Endodermal cell (in vitro differentiated cells): ENCODE measurements around the gene CLIC5. TPM values are rescaled to one million over a fixed set of nuclear protein-coding genes. Genes with fewer than 3 reads are reported as not detected.

Experiments
- DNase-seq: peaks from one replicate; pipeline ENCODE4 v3.0.0-alpha.2; 2017
- H3K27ac ChIP-seq: 2 replicates; pipeline ENCODE4 v1.5.1; 2013; ENCODE audit warnings: mild to moderate bottlenecking, low read depth, low read length, moderate library complexity
- H3K27me3 ChIP-seq: 2 replicates; pipeline ENCODE4 v1.6.1; 2013; ENCODE audit warnings: mild to moderate bottlenecking, low read length, moderate library complexity; ENCODE audit not compliant: insufficient read depth, control insufficient read depth, poor library complexity, severe bottlenecking
- H3K36me3 ChIP-seq: 2 replicates; pipeline ENCODE4 v1.7.0; 2013; ENCODE audit warnings: mild to moderate bottlenecking, low read length, moderate library complexity; ENCODE audit not compliant: control insufficient read depth, insufficient read depth
- H3K4me1 ChIP-seq: one replicate; pipeline ENCODE4 v1.7.0; 2013; ENCODE audit warnings: low read length; ENCODE audit not compliant: control insufficient read depth, insufficient read depth
- H3K4me3 ChIP-seq: 2 replicates; pipeline ENCODE4 v1.5.1; 2013; ENCODE audit warnings: mild to moderate bottlenecking, low read length, moderate library complexity
- H3K9ac ChIP-seq: 2 replicates; pipeline ENCODE4 v1.6.1; 2013; ENCODE audit warnings: mild to moderate bottlenecking, low read length, moderate library complexity; ENCODE audit not compliant: poor library complexity, severe bottlenecking; ENCODE audit errors: extremely low read depth
- H3K9me3 ChIP-seq: 2 replicates; pipeline ENCODE4 v1.6.1; 2013; ENCODE audit warnings: mild to moderate bottlenecking, low read length, moderate library complexity; ENCODE audit not compliant: control insufficient read depth
- H3K27ac Mint-ChIP-seq: 2 replicates; pipeline ENCODE4 v1.8.0; 2020; ENCODE audit warnings: mixed read lengths
- H3K27me3 Mint-ChIP-seq: 2 replicates; pipeline ENCODE4 v1.8.0; 2021; ENCODE audit warnings: mild to moderate bottlenecking, mixed read lengths; ENCODE audit not compliant: insufficient read depth
- H3K36me3 Mint-ChIP-seq: 2 replicates; pipeline ENCODE4 v1.8.0; 2020; ENCODE audit warnings: low read depth, mixed read lengths
- H3K4me1 Mint-ChIP-seq: 2 replicates; pipeline ENCODE4 v1.8.0; 2020; ENCODE audit warnings: mixed read lengths
- H3K4me3 Mint-ChIP-seq: 2 replicates; pipeline ENCODE4 v1.8.0; 2020; ENCODE audit warnings: mild to moderate bottlenecking, moderate library complexity, mixed read lengths
- H3K9me3 Mint-ChIP-seq: 2 replicates; pipeline ENCODE4 v1.8.0; 2020; ENCODE audit warnings: mild to moderate bottlenecking, mixed read lengths
- CTCF ChIP-seq: fragments of 200-600 bp; sonication (generic); conservative IDR thresholded peaks from 2 replicates; pipeline ENCODE4 v1.5.0; 2021; ENCODE audit warnings: antibody characterized with exemption, mild to moderate bottlenecking
- WGBS, 2 experiments: methylation state at CpG; one replicate each; pipeline versions ENCODE4 v1.1.5 to v1.1.7; 2013; ENCODE audit warnings: missing lambda C conversion rate in 2 of 2, mixed read lengths in 1 of 2; ENCODE audit not compliant: insufficient coverage in 1 of 2, insufficient read length in 1 of 2; 5-methylcytosine and 5-hydroxymethylcytosine counted together
- total RNA-seq, 2 donors: library from RNA; stranded (reverse); fragmentation: NEBNext Ultra II Directional in 1 of 2; extraction: Animal tissue kit (Norgen Biotek cat#: 25700) in 1 of 2; gene quantifications; 2 replicates in 1 of 2; 3 replicates in 1 of 2; pipeline ENCODE4 v1.2.1, GENCODE V29; 2021

CLIC5 gene
- total RNA-seq, 2 donors from 2014 or later = 0.11 TPM; not detected in 1

- Histone ChIP-seq H3K4me1 (peaks cover 3% of the 10 kb centered on the region), H3K36me3 (no peaks in the 10 kb centered on the region), H3K9me3 (no peaks in the 10 kb centered on the region), H3K27ac (no peak overlapping the region), H3K4me3 (no peak overlapping the region), H3K27me3 (peaks cover 44% of the 10 kb centered on the region), H3K9ac (no peak overlapping the region)
- 89 to 96% methylated on average over 5 to 7 of the region's 7 CpGs for WGBS, 2 experiments
- TF ChIP-seq CTCF = no peak
- H3K36me3 Mint-ChIP-seq = no peaks in the 10 kb centered on the region
- DNase-seq = no peak
- no peak overlapping the region for H3K27ac Mint-ChIP-seq
- H3K4me3 Mint-ChIP-seq = no peak overlapping the region
- no peaks in the 10 kb centered on the region for H3K4me1 Mint-ChIP-seq
- peaks cover 29% of the 10 kb centered on the region for H3K27me3 Mint-ChIP-seq
- H3K9me3 Mint-ChIP-seq = no peaks in the 10 kb centered on the region
Measured at GRCh38 chr6:45872827-45873365, 142.8 kb downstream of the CLIC5 start.

DNA sequence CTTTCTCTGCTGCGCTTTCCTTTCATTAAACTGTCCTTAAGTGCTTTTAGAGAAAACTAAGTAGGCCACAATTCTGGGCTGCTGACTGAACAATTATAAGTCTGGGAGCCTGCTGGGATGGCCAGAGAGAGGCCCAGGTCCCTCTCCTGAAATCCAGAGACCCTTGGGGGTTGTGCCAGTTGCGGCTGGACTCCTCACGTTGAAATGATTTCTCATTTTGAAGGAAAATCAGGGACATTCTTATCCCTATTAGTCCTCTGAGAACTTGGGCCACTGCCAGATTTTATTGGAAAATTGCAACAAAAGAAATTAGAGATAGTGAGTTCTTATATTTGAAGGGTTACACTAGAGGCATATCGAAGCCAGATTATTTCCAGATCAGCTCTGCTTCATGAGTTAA is 145.1 kb downstream of the CLIC5 start:
- H3K27me3 Mint-ChIP-seq = peaks cover 52% of the 10 kb centered on the region
- H3K9me3 Mint-ChIP-seq = no peaks in the 10 kb centered on the region
- WGBS, 2 experiments = 93% methylated on average over 3 to 4 of the region's 4 CpGs
- H3K36me3 Mint-ChIP-seq = no peaks in the 10 kb centered on the region
- TF ChIP-seq CTCF = no peak
- H3K4me1 ChIP-seq = peaks cover 3% of the 10 kb centered on the region
- H3K4me1 Mint-ChIP-seq = no peaks in the 10 kb centered on the region
- no peak overlapping the region for H3K4me3 ChIP-seq
- H3K27me3 ChIP-seq = peaks cover 67% of the 10 kb centered on the region
- DNase-seq = no peak
- H3K27ac ChIP-seq = no peak overlapping the region
- no peaks in the 10 kb centered on the region for H3K36me3 ChIP-seq
- no peaks in the 10 kb centered on the region for H3K9me3 ChIP-seq
- H3K9ac ChIP-seq = no peak overlapping the region
- no peak overlapping the region for H3K27ac Mint-ChIP-seq
- no peak overlapping the region for H3K4me3 Mint-ChIP-seq

GRCh38 chr6:45864651-45865050 is 151.0 kb downstream of the CLIC5 start:
- H3K27me3 ChIP-seq = peaks cover 93% of the 10 kb centered on the region
- no peaks in the 10 kb centered on the region for H3K36me3 Mint-ChIP-seq
- peak; percentile 69 for DNase-seq
- H3K4me3 ChIP-seq = no peak overlapping the region
- no peaks in the 10 kb centered on the region for H3K4me1 ChIP-seq
- H3K9me3 Mint-ChIP-seq = no peaks in the 10 kb centered on the region
- H3K27ac Mint-ChIP-seq = no peak overlapping the region
- no peaks in the 10 kb centered on the region for H3K36me3 ChIP-seq
- H3K27ac ChIP-seq = no peak overlapping the region
- no peak overlapping the region for H3K4me3 Mint-ChIP-seq
- no peak for TF ChIP-seq CTCF
- WGBS, 2 experiments = 23 to 80% methylated on average over 2 of the region's 2 CpGs
- no peaks in the 10 kb centered on the region for H3K9me3 ChIP-seq
- no peak overlapping the region for H3K9ac ChIP-seq
- peaks cover 88% of the 10 kb centered on the region for H3K27me3 Mint-ChIP-seq
- peaks cover 9% of the 10 kb centered on the region for H3K4me1 Mint-ChIP-seq
